Measurements from ENCODE around the gene ZNF385B. TPM values are rescaled to one million over a fixed set of nuclear protein-coding genes. Genes with fewer than 3 reads are reported as not detected.

ZNF385B gene
- polyA plus RNA-seq, 1 donor from 2014 or later = 0.31 TPM

DNA sequence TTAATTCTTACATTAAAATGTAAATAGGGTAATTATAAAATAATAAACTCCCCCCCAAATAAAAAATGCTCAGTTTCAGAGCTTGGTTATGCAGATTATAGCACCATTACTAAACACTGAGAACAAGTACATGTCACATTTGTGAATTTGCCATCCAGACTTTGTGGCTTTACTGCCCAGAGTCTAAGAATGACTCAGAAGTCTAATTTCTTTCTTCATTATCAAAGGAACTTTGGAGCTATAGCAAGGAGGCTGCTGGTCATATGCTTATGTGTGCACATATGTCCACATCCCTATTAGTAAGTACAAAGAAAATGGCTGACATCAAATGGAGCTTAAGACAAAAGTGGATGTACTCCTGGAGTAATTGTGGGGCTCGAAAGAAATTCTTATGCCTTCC is 348.2 kb downstream of the ZNF385B start:
- no peaks in the 10 kb centered on the region for H3K9me3 ChIP-seq (ENCODE audit: low read length)
- H3K4me2 ChIP-seq (ENCODE audit: low read length) = no peak overlapping the region
- no peaks in the 10 kb centered on the region for H3K27me3 ChIP-seq (ENCODE audit: insufficient read depth, low read depth, low read length)
- no peaks in the 10 kb centered on the region for H3K36me3 ChIP-seq (ENCODE audit: insufficient read depth, low read length)
- H2AFZ ChIP-seq (ENCODE audit: low read depth, low read length) = no peak overlapping the region
- no peaks in the 10 kb centered on the region for H4K20me1 ChIP-seq (ENCODE audit: insufficient read depth)
- H3K9me2 ChIP-seq (ENCODE audit: insufficient read depth, low read length) = no peaks in the 10 kb centered on the region
- no peak overlapping the region for H3K27ac ChIP-seq (ENCODE audit: low read length)
- H3K4me3 ChIP-seq (ENCODE audit: low read length) = no peak overlapping the region
- no peak for TF ChIP-seq RAD21 (conservative IDR thresholded peaks at IDR 0.05)
- no peak for TF ChIP-seq SMC3 (conservative IDR thresholded peaks at IDR 0.05; ENCODE audit: poor library complexity)
- no peak for TF ChIP-seq MXI1 (conservative IDR thresholded peaks at IDR 0.05; ENCODE audit: poor library complexity, severe bottlenecking)
- TF ChIP-seq POLR2AphosphoS5 (IDR thresholded peaks at IDR 0.05) = no peak
- TF ChIP-seq REST (IDR thresholded peaks at IDR 0.05; ENCODE audit: borderline replicate concordance) = no peak
- no peak for TF ChIP-seq TAF1 (IDR thresholded peaks at IDR 0.05; ENCODE audit: low read depth)
- TF ChIP-seq EP300 (conservative IDR thresholded peaks at IDR 0.05; ENCODE audit: poor library complexity, severe bottlenecking) = no peak
- no peak for TF ChIP-seq EZH2 (IDR thresholded peaks at IDR 0.05; ENCODE audit: borderline replicate concordance, insufficient read depth, low read length, poor library complexity, severe bottlenecking)
- no peak for TF ChIP-seq CTCF (IDR thresholded peaks at IDR 0.05; ENCODE audit: poor library complexity, severe bottlenecking)
- H3K79me2 ChIP-seq (replicated peaks; ENCODE audit: insufficient read depth, low read length) = no peaks in the 10 kb centered on the region
- no peaks in the 10 kb centered on the region for H3F3A ChIP-seq (ENCODE audit: insufficient read depth, low read length, poor library complexity, severe bottlenecking)
- no peak overlapping the region for H3K9ac ChIP-seq (ENCODE audit: low read length)

- no peaks in the 10 kb centered on the region for H3K27me3 ChIP-seq (ENCODE audit: insufficient read depth, low read depth, low read length)
- H3K27ac ChIP-seq (ENCODE audit: low read length) = no peak overlapping the region
- H3K9ac ChIP-seq (ENCODE audit: low read length) = no peak overlapping the region
- H2AFZ ChIP-seq (ENCODE audit: low read depth, low read length) = no peak overlapping the region
- H3F3A ChIP-seq (ENCODE audit: insufficient read depth, low read length, poor library complexity, severe bottlenecking) = no peaks in the 10 kb centered on the region
- H3K4me3 ChIP-seq (ENCODE audit: low read length) = no peak overlapping the region
- H3K9me3 ChIP-seq (ENCODE audit: low read length) = no peaks in the 10 kb centered on the region
- no peaks in the 10 kb centered on the region for H3K36me3 ChIP-seq (ENCODE audit: insufficient read depth, low read length)
- H3K9me2 ChIP-seq (ENCODE audit: insufficient read depth, low read length) = no peaks in the 10 kb centered on the region
- TF ChIP-seq SMC3 (conservative IDR thresholded peaks at IDR 0.05; ENCODE audit: poor library complexity) (no peak), TAF1 (IDR thresholded peaks at IDR 0.05; ENCODE audit: low read depth) (no peak), POLR2AphosphoS5 (IDR thresholded peaks at IDR 0.05) (no peak), MXI1 (conservative IDR thresholded peaks at IDR 0.05; ENCODE audit: poor library complexity, severe bottlenecking) (no peak), EZH2 (IDR thresholded peaks at IDR 0.05; ENCODE audit: borderline replicate concordance, insufficient read depth, low read length, poor library complexity, severe bottlenecking) (no peak), REST (IDR thresholded peaks at IDR 0.05; ENCODE audit: borderline replicate concordance) (no peak), CTCF (IDR thresholded peaks at IDR 0.05; ENCODE audit: poor library complexity, severe bottlenecking) (no peak)
- H4K20me1 ChIP-seq (ENCODE audit: insufficient read depth) = no peaks in the 10 kb centered on the region
- no peaks in the 10 kb centered on the region for H3K79me2 ChIP-seq (replicated peaks; ENCODE audit: insufficient read depth, low read length)
- H3K4me2 ChIP-seq (ENCODE audit: low read length) = no peak overlapping the region
Observed at GRCh38 chr2:179512281-179513035, 349.0 kb downstream of the ZNF385B start.

Measured in neural cell (in vitro differentiated cells).